HG02981 (cell line): ENCODE data around the gene KDM2B.
"Not testable (repeated sequence)": the region's sequence is repeated elsewhere in the genome, so short reads cannot be mapped to it uniquely, and the experiment has no call there.

Source experiments
- ATAC-seq: cut with Tn5 transposase; IDR thresholded peaks from one replicate; pipeline ENCODE4 v1.9.1; 2021; ENCODE audit warnings: mild to moderate bottlenecking, moderate library complexity; ENCODE audit not compliant: unreplicated experiment

The KDM2B gene

GRCh38 chr12:121507984-121508383 is 72.8 kb downstream of the KDM2B start:
- ATAC-seq: no peak

- no peak for ATAC-seq
Measured at GRCh38 chr12:121507245-121507644, 73.6 kb downstream of the KDM2B start.

GRCh38 chr12:121505513-121505912 is 75.3 kb downstream of the KDM2B start:
- no peak for ATAC-seq

GRCh38 chr12:121504505-121504904 is 76.3 kb downstream of the KDM2B start:
- ATAC-seq: no peak

- ATAC-seq: no peak
Measured at GRCh38 chr12:121503395-121503794, 77.4 kb downstream of the KDM2B start.

- no peak for ATAC-seq
Measured at GRCh38 chr12:121501946-121502345, 78.9 kb downstream of the KDM2B start.

- ATAC-seq: no peak
Measured at GRCh38 chr12:121499929-121500793, 80.7 kb downstream of the KDM2B start.

GRCh38 chr12:121495746-121496145 is 85.1 kb downstream of the KDM2B start:
- ATAC-seq: no peak

GRCh38 chr12:121494093-121494787 is 86.6 kb downstream of the KDM2B start:
- ATAC-seq: no peak

- ATAC-seq: no peak
Measured at GRCh38 chr12:121490401-121491281, 90.2 kb downstream of the KDM2B start.

GRCh38 chr12:121489874-121490273 is 90.9 kb downstream of the KDM2B start:
- no peak for ATAC-seq

- ATAC-seq: no peak
Measured at GRCh38 chr12:121484967-121485366, 95.9 kb downstream of the KDM2B start.

- not testable (repeated sequence) for ATAC-seq
Measured at GRCh38 chr12:121484564-121484963, 96.3 kb downstream of the KDM2B start.

- no peak for ATAC-seq
Measured at GRCh38 chr12:121483949-121484348, 96.9 kb downstream of the KDM2B start.

- no peak for ATAC-seq
Measured at GRCh38 chr12:121476477-121476876, 104.3 kb downstream of the KDM2B start.

- ATAC-seq: no peak
Measured at GRCh38 chr12:121475279-121475678, 105.5 kb downstream of the KDM2B start.

- no peak for ATAC-seq
Measured at GRCh38 chr12:121472150-121472905, 108.5 kb downstream of the KDM2B start.

- no peak for ATAC-seq
Measured at GRCh38 chr12:121470751-121471150, 110.1 kb downstream of the KDM2B start.

GRCh38 chr12:121468499-121468801 is 112.4 kb downstream of the KDM2B start:
- no peak for ATAC-seq

GRCh38 chr12:121467638-121468498 is 113.0 kb downstream of the KDM2B start:
- no peak for ATAC-seq
